Measurements from ENCODE around the gene RASL12.
"Not testable (repeated sequence)": the region's sequence is repeated elsewhere in the genome, so short reads cannot be mapped to it uniquely, and the experiment has no call there.

RASL12 gene

GRCh38 chr15:65067645-65068402, at the start of gene RASL12:
RASL12 (minus strand) TSS chr15:65067991; CDS start chr15:65067835, 156 bp downstream.
- DNase-seq = no peak

DNA sequence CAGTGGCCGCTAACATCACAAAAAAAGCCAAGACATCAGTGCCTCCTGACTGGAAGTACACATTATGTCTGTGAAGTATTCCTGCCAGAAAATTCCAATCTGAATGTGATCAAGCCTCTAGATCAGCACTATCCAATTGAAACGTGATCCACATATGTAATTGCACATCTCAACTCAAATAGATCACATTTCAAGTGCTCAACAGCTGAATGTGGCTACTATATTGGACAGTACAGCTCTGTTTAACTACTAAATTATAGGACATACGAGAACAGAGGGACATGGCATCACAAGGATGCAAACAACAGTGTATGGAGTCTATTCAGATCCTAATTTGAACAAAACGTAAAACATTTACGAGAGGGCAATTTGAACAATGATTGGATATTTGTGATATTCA, 47.8 kb upstream of the RASL12 start:
- no peak for DNase-seq

DNA sequence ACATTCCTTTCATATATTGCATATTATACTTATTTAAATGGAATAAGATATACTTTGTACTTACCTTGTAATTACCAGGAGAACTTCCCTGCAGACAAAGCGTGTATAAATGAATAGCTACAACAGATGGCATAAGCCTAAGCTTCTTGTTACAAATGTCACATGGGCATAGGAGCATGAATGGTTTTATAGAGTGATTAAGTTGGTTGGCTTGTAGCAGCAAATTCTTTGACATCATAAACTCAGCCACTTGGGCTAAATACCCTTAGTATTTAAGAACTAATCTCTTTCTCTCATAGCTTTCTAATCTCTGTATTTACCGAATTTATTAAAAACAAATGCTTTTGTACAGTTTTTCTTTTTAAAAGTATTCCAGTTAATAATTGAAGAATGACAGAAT, 47.3 kb upstream of the RASL12 start, which contains the start of gene UBAP1L:
Gene UBAP1L, minus strand, starts transcription at position 115 of the 400 bp plus-strand sequence. CDS start 8,985 bp downstream, outside the sequence.
- no peak for DNase-seq

GRCh38 chr15:65110676-65111292, 43.0 kb upstream of the RASL12 start:
- no peak for DNase-seq

- DNase-seq = no peak
Measured at GRCh38 chr15:65106011-65106590, 38.3 kb upstream of the RASL12 start.

DNA sequence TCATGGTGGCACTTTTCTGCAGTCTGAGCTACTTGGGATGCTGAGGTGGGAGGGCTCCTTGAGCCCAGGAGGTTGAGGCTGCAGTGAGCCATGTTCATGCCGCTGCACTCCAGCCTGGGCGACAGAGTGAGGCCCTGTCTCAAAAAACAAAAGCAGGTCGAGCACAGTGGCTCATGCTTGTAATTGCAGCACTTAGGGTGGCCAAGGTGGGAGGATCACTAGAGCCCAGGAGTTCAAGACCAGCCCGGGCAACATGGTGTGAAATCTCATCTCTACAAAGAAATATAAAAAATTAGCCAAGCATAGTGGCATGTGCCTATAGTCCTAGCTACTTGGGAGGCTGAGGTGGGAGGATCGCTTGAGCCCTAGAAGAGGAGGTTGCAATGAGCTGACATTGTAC, 37.2 kb upstream of the RASL12 start:
- DNase-seq = no peak

GRCh38 chr15:65102912-65103311, 35.1 kb upstream of the RASL12 start:
- no peak for DNase-seq

DNA sequence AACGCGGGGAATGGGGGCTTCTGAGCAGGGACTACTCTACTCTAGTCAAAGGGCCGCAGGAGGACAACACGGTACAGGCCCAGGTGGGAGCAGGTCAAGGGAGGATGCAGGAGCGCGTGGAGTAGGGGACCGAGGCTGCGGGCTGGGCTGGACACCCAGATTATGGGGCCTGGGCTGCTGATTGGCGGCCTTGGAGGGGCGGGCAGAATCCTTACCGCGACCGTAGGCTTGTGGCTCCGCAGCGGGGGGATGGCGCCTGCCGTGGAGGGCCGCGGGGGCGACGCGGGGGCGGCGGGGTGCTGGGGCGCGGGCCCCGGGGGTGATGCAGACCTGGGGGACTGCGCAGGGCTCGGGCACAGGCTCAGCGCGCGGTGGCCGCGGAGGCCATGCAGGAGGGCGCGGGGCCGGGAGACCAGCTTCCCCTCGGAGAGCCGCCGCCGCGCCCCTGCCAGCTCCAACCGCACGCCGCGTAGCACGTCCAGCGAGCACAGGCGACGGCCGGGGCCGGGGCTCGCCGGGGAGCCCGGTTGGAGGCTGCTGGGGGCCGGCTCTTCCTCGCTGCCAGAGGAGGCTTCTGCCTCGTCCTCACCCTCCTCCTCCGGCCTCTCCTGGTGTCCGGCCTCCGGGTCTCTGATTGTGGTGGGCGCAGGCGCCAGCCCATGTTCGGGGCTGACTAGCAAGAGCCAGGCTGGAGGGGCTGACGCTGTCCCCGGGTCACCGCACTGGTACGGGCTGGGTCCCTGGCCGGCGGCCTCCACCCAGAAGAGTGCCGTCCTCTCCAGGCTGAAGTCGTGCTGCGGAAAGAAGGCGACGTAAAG, 34.3 kb upstream of the RASL12 start:
- no peak for DNase-seq

DNA sequence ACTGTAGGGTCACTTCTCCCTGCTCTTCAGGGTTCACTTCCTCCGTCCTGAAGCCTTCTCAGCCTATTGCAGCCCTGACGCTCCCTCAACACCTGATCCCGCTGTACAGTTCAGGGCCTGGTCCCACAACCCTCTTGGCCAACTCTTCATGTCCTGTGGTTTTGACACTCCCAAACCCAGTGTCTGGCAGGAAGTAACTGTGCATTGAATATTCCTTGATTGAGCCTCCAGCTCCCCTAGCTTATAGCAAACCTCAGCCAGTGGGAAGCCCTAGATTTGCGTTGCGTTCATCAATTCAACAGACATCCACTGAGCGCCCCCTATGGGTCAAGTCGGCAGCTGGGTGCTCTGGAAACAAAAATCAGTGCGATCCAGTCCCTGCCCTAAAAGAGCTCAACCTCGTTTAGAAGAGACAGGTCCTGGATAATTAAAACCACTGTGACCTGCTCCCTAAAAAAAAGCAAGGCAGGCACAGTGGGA, 33.7 kb upstream of the RASL12 start:
- peak; percentile 54 to 66 for DNase-seq

DNA sequence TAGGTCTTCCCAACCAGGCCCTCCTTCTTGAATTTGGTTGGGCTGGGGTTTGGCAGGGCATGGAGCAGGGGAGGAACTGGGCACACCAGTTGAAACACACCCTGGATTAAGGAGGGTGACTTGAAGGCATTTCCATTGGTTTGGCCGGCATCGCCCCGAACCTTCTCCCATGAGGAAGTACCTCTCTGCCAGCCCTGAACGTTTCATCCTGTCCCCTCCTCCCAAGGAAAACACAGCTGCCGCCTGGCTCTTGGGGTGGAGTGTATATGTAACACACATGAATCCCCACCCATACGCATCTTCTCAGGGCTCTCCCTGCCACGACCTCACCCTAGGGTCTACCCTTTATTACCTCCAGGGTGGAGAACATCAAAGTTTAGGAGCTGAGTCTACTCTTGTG, 32.7 kb upstream of the RASL12 start:
- DNase-seq = no peak

- not testable (repeated sequence) for DNase-seq
Measured at GRCh38 chr15:65099801-65100200, 32.0 kb upstream of the RASL12 start.

GRCh38 chr15:65099336-65099735, 31.5 kb upstream of the RASL12 start:
- no peak for DNase-seq

GRCh38 chr15:65097651-65098263, 30.0 kb upstream of the RASL12 start:
- DNase-seq = no peak

GRCh38 chr15:65096481-65097385, 28.9 kb upstream of the RASL12 start:
- no peak for DNase-seq

- no peak for DNase-seq
Measured at GRCh38 chr15:65095747-65096104, 27.9 kb upstream of the RASL12 start.

DNA sequence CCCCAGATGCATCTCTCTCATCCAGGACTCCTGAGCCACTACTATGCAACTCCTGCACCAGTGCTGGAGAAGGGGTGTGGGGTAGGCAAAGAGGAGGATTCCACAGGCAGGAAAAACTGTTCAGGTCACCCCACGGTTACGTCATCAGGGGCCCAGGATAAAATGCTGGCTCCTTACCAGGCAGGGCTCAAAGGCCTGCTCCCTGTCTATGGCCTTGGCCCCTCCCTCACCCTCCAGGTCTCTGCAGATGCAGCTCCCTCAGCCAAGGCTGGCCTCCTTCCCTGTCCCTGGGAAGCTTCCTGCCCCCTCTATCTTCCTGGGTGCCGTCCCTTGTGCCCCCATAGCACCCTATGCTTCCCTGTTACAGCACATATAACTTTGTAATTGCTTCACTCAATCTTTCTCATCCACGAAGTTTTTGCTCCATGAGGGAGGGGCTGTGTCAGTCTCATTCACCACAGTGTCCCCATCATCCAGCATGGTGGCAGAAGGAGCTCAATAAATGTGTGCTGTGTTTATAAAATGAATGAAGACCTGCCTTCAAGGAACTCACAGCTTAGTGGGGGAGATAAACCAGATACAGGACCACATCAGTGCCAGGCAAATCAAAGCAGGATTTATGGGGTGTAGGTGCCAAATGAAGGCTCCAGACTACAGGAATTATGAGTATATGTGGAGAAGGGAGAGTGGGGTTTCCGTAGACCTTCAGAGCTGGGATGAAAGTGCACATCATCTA, 27.4 kb upstream of the RASL12 start:
- no peak for DNase-seq

GRCh38 chr15:65094294-65094995, 26.7 kb upstream of the RASL12 start:
- DNase-seq = no peak

DNA sequence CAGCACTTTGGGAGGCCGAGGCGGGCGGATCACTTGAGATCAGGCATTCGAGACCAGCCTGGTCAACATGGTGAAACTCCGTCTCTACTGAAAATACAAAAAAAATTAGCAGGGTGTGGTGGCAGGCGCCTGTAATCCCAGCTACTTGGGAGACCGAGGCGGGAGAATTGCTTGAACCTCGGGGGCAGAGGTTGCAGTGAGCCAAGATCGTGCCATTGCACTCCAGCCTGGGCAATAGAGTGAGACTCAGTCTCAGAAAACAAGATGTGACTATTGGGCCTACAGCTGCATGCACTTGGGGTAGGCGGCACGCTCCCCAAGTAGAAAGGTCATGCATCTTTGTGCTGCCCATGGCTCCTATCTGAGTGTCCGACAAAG, 26.0 kb upstream of the RASL12 start:
- not testable (repeated sequence) for DNase-seq

DNA sequence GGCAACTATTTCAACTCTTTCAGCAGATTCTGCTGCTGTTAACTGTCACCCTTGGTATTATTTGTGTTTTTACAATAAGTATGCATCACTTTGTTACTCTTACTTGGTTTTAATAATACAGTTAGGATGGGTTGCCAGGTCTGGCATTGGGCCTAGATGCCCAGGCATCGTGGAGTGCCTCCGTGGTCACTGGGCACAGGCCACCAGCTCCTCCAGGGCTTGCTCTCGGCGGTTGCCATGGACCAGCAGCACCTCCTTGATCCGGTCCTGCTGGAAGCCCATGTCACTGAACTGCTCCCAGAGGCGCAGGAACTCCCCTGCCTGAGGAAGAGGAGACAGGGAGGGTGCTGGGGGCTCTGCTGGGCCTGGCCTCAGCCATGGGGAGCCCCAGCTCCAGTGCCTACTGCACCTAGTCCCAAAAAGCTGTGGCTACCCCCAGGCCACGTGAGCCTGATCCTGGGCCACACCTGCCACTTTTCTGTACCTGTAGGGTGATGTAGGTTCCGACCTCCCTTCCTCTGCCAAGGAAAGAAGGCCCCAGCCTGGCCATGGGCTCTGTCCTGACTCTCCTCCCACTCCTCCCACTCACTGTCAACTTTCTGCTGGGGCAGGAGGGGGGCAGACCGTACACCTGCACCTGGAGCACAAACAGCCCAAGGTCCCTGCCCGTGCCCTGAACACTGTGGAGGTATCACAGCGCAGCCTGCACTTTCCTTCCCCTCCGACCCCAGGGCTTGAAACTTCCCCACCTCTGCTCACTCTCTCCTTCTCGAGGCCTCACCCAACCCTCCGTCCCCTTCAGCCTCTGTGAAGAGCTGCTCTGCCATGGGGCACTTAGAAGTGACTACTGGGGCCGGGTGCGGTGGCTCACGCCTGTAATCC, 25.4 kb upstream of the RASL12 start:
- DNase-seq = no peak
